CD4-positive, alpha-beta T cell (primary cell): ENCODE data around the gene PPP1R13B. TPM values are rescaled to one million over a fixed set of nuclear protein-coding genes. Genes with fewer than 3 reads are reported as not detected.

Source experiments
- ATAC-seq: fragments of 200-7000 bp; cut with Tn5 transposase; one replicate; pipeline ENCODE4 v1.10.0; 2022; ENCODE audit warnings: mild to moderate bottlenecking; ENCODE audit not compliant: poor library complexity
- CTCF ChIA-PET: fragments of 350-600 bp; sonication (Branson Sonifier 250); formaldehyde crosslinking; loops from one replicate; lab custom pipeline; 2021; ENCODE audit warnings: antibody characterized with exemption, inconsistent platforms; lab: Charles Lee
- POLR2A ChIA-PET: fragments of 350-600 bp; sonication (Branson Sonifier 250); formaldehyde crosslinking; loops from one replicate; lab custom pipeline; 2021; ENCODE audit warnings: antibody characterized with exemption, inconsistent platforms; lab: Charles Lee
- DNase-seq, 14 experiments: peaks; one replicate each; pipeline ENCODE4 v3.0.0-alpha.2; 2013 to 2020; ENCODE audit warnings: mixed read lengths in 2 of 14
- H3K27ac ChIP-seq, 2 donors: one replicate each; pipeline versions ENCODE4 v1.5.1 to v1.7.0; 2013; ENCODE audit warnings: low read length in 2 of 2, low read depth in 1 of 2, mild to moderate bottlenecking in 1 of 2
- H3K27me3 ChIP-seq, 2 experiments: 1 replicate in 1 of 2; 2 replicates in 1 of 2; pipeline versions ENCODE4 v1.6.1 to v1.7.0; 2013; ENCODE audit warnings: low read length in 2 of 2, control low read depth in 1 of 2, mild to moderate bottlenecking in 1 of 2, moderate library complexity in 1 of 2; ENCODE audit not compliant: insufficient read depth in 2 of 2, control insufficient read depth in 1 of 2
- H3K36me3 ChIP-seq: one replicate; pipeline ENCODE4 v1.6.1; 2013; ENCODE audit warnings: low read length, control low read depth; ENCODE audit not compliant: insufficient read depth
- H3K4me1 ChIP-seq: one replicate; pipeline ENCODE4 v1.6.1; 2013; ENCODE audit warnings: low read length, control low read depth; ENCODE audit not compliant: insufficient read depth
- H3K4me3 ChIP-seq: one replicate; pipeline ENCODE4 v1.5.1; 2013; ENCODE audit warnings: mild to moderate bottlenecking, low read length, moderate library complexity
- H3K9me3 ChIP-seq, 2 experiments: 1 replicate in 1 of 2; 2 replicates in 1 of 2; pipeline versions ENCODE4 v1.6.1 to v1.7.0; 2013; ENCODE audit warnings: low read length in 2 of 2, mild to moderate bottlenecking in 2 of 2, control low read depth in 1 of 2, moderate library complexity in 1 of 2; ENCODE audit not compliant: control insufficient read depth in 1 of 2, insufficient read depth in 1 of 2
- H3K27ac Mint-ChIP-seq: one replicate; pipeline ENCODE4 v1.8.0; 2020; ENCODE audit warnings: mixed read lengths
- H3K27me3 Mint-ChIP-seq: one replicate; pipeline ENCODE4 v1.8.0; 2021; ENCODE audit warnings: mixed read lengths
- H3K36me3 Mint-ChIP-seq: one replicate; pipeline ENCODE4 v1.8.0; 2021; ENCODE audit warnings: low read depth, mixed read lengths
- H3K4me1 Mint-ChIP-seq: one replicate; pipeline ENCODE4 v1.8.0; 2021; ENCODE audit warnings: low read depth, mixed read lengths
- H3K4me3 Mint-ChIP-seq: one replicate; pipeline ENCODE4 v1.8.0; 2020; ENCODE audit warnings: mild to moderate bottlenecking, mixed read lengths
- H3K9me3 Mint-ChIP-seq: one replicate; pipeline ENCODE4 v1.8.0; 2020; ENCODE audit warnings: mixed read lengths
- CTCF ChIP-seq: fragments of 200-600 bp; IDR thresholded peaks from one replicate; pipeline ENCODE4 v1.8.0; 2022; ENCODE audit warnings: antibody characterized with exemption, mild to moderate bottlenecking
- intact Hi-C, 2 experiments: fragments of 100-400 bp; cut with DNase I in 1 of 2; cut with micrococcal nuclease in 1 of 2; formaldehyde crosslinking; loops; one replicate each; pipeline versions ENCODE4 v1.15.1 to v1.9.0; 2023 to 2025; cut with DNase I, micrococcal nuclease
- total RNA-seq, 174 experiments: library from RNA in 2 of 174; stranded (reverse) in 2 of 174; gene quantifications; one replicate each; pipeline ENCODE4 v1.2.3 and lab custom pipeline; 2021 to 2026

Gene PPP1R13B
- total RNA-seq, 2 experiments from 2014 or later: 14.3 to 14.4 TPM

- H3K36me3 Mint-ChIP-seq: peaks cover 17% of the 10 kb centered on the region
- DNase-seq: no peak
- ChIA-PET CTCF (no interaction called here), POLR2A (no interaction called here)
- no peaks in the 10 kb centered on the region for H3K4me1 ChIP-seq
- intact Hi-C loops: no loop called here
- ATAC-seq: no peak
- no peak overlapping the region for H3K4me3 ChIP-seq
- H3K9me3 ChIP-seq: no peaks in the 10 kb centered on the region
- H3K27me3 Mint-ChIP-seq: no peaks in the 10 kb centered on the region
- no peak overlapping the region for H3K27ac Mint-ChIP-seq
- no peaks in the 10 kb centered on the region for H3K4me1 Mint-ChIP-seq
- no peaks in the 10 kb centered on the region for H3K9me3 Mint-ChIP-seq
- TF ChIP-seq CTCF: no peak
- H3K27me3 ChIP-seq: no peaks in the 10 kb centered on the region
- no peak overlapping the region for H3K4me3 Mint-ChIP-seq
- H3K27ac ChIP-seq: no peak overlapping the region
- peaks cover 25% of the 10 kb centered on the region for H3K36me3 ChIP-seq
These were observed 120.9 kb downstream of the PPP1R13B start for GRCh38 chr14:103726474-103726873.

GRCh38 chr14:103725739-103726395 lies 121.5 kb downstream of the PPP1R13B start:
- Mint-ChIP-seq H3K4me3 (no peak overlapping the region), H3K27me3 (no peaks in the 10 kb centered on the region), H3K4me1 (no peaks in the 10 kb centered on the region), H3K9me3 (no peaks in the 10 kb centered on the region), H3K27ac (no peak overlapping the region), H3K36me3 (peaks cover 17% of the 10 kb centered on the region)
- no peaks in the 10 kb centered on the region for H3K27me3 ChIP-seq
- H3K27ac ChIP-seq: no peak overlapping the region
- H3K4me1 ChIP-seq: no peaks in the 10 kb centered on the region
- DNase-seq (no peak), ATAC-seq (no peak)
- no peaks in the 10 kb centered on the region for H3K9me3 ChIP-seq
- intact Hi-C loops: no loop called here
- peaks cover 25% of the 10 kb centered on the region for H3K36me3 ChIP-seq
- POLR2A ChIA-PET: no interaction called here
- no peak overlapping the region for H3K4me3 ChIP-seq
- CTCF ChIA-PET: no interaction called here
- TF ChIP-seq CTCF: no peak

GRCh38 chr14:103725001-103725682 lies 122.2 kb downstream of the PPP1R13B start:
- Histone ChIP-seq H3K4me1 (no peaks in the 10 kb centered on the region), H3K27ac (no peak overlapping the region), H3K36me3 (peaks cover 22% of the 10 kb centered on the region), H3K27me3 (no peaks in the 10 kb centered on the region), H3K4me3 (no peak overlapping the region), H3K9me3 (no peaks in the 10 kb centered on the region)
- TF ChIP-seq CTCF: no peak
- ATAC-seq (no peak), DNase-seq (no peak)
- Mint-ChIP-seq H3K36me3 (peaks cover 16% of the 10 kb centered on the region), H3K27me3 (no peaks in the 10 kb centered on the region), H3K4me1 (peaks cover 4% of the 10 kb centered on the region), H3K27ac (no peak overlapping the region), H3K9me3 (no peaks in the 10 kb centered on the region), H3K4me3 (no peak overlapping the region)
- POLR2A ChIA-PET: no interaction called here
- intact Hi-C loops: no loop called here
- CTCF ChIA-PET: no interaction called here
